T47D (cell line): ENCODE measurements around the gene RNASEH2A.
"Not testable (repeated sequence)": the region's sequence is repeated elsewhere in the genome, so short reads cannot be mapped to it uniquely, and the experiment has no call there.

ENCODE experiments used
- DNase-seq, 2 experiments: peaks; one replicate each; pipeline versions ENCODE4 v3.0.0 to v3.0.0-alpha.2; 2011 to 2012; ENCODE audit warnings: low read depth in 1 of 2, low spot score in 1 of 2
- JUND ChIP-seq: IDR thresholded peaks from 2 replicates; pipeline ENCODE4 v1.6.1; 2012; ENCODE audit warnings: low read depth
- in situ Hi-C: cut with HindIII; loops from 2 replicates; pipeline ENCODE4 v1.10.0; 2016; ENCODE audit warnings: low sequenced_read_pairs, low pct_unique_long_range_greater_than_20kb

RNASEH2A gene

DNA sequence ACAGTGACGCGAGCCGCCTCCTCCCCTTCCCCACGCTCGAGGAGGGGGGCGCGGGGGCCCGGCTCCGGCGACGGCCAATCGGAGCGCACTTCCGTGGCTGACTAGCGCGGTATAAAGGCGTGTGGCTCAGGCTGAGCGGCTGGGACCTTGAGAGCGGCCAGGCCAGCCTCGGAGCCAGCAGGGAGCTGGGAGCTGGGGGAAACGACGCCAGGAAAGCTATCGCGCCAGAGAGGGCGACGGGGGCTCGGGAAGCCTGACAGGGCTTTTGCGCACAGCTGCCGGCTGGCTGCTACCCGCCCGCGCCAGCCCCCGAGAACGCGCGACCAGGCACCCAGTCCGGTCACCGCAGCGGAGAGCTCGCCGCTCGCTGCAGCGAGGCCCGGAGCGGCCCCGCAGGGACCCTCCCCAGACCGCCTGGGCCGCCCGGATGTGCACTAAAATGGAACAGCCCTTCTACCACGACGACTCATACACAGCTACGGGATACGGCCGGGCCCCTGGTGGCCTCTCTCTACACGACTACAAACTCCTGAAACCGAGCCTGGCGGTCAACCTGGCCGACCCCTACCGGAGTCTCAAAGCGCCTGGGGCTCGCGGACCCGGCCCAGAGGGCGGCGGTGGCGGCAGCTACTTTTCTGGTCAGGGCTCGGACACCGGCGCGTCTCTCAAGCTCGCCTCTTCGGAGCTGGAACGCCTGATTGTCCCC is 14.9 kb upstream of the RNASEH2A start, which contains the start of gene JUNB:
JUNB (plus strand) TSS at position 142 of the 706 bp plus-strand sequence; CDS start at position 428, 286 bp downstream.
- TF ChIP-seq JUND: no peak
- in situ Hi-C loops: no loop called here
- DNase-seq: peak; percentile 81 to 96

DNA sequence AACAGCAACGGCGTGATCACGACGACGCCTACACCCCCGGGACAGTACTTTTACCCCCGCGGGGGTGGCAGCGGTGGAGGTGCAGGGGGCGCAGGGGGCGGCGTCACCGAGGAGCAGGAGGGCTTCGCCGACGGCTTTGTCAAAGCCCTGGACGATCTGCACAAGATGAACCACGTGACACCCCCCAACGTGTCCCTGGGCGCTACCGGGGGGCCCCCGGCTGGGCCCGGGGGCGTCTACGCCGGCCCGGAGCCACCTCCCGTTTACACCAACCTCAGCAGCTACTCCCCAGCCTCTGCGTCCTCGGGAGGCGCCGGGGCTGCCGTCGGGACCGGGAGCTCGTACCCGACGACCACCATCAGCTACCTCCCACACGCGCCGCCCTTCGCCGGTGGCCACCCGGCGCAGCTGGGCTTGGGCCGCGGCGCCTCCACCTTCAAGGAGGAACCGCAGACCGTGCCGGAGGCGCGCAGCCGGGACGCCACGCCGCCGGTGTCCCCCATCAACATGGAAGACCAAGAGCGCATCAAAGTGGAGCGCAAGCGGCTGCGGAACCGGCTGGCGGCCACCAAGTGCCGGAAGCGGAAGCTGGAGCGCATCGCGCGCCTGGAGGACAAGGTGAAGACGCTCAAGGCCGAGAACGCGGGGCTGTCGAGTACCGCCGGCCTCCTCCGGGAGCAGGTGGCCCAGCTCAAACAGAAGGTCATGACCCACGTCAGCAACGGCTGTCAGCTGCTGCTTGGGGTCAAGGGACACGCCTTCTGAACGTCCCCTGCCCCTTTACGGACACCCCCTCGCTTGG is 14.1 kb upstream of the RNASEH2A start:
- DNase-seq: peak in 1 of 2 experiments; percentile 73
- TF ChIP-seq JUND: no peak
- in situ Hi-C loops: no loop called here

DNA sequence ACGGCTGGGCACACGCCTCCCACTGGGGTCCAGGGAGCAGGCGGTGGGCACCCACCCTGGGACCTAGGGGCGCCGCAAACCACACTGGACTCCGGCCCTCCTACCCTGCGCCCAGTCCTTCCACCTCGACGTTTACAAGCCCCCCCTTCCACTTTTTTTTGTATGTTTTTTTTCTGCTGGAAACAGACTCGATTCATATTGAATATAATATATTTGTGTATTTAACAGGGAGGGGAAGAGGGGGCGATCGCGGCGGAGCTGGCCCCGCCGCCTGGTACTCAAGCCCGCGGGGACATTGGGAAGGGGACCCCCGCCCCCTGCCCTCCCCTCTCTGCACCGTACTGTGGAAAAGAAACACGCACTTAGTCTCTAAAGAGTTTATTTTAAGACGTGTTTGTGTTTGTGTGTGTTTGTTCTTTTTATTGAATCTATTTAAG is 13.5 kb upstream of the RNASEH2A start:
- in situ Hi-C loops: no loop called here
- DNase-seq: no peak
- TF ChIP-seq JUND: no peak

DNA sequence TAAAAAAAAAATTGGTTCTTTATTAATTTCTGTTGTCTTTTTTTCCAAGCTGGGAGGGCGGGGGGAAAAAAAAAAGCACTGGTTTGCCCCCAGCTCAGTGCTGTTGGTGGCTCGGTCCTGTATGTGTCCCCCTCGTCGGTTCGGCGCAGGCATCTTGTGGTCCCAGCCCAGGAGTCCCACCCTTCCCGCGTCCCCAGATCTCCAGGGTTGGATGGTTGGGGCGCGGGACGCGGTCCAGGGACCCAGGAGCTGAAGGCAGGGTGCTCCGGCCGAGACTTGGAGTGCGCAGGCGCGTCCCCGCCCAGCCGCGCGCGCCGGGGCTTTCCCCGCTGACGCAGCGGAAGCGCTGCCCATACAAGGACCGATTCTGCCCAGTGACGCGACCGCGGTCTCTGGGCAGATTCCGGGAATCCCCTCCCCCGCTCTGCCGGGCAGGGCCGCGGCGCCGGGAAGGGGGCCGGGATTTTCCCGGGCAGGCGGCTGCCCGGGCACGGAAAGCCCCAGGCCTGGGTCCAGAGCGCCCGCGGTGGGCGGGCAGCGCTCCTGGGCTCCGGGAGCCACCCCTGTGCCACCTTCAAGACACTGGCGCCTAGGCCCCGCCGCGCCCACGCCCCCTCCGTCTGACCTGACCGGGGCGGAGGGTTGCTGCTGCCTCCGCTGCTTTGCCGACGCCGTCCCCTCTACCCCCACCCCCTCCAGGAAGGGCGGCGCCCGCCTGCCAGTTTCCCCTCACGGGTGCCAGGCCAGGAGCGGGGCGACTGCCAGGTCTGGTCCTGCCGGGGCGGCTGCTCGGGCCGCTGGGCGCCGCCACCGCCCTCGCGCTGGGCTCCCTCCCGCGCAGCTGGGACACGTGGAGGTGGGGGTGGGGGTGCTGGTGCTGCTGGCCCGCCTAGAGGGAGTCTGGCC is 12.8 kb upstream of the RNASEH2A start:
- TF ChIP-seq JUND: no peak
- in situ Hi-C loops: no loop called here
- DNase-seq: peak; percentile 85 to 93

DNA sequence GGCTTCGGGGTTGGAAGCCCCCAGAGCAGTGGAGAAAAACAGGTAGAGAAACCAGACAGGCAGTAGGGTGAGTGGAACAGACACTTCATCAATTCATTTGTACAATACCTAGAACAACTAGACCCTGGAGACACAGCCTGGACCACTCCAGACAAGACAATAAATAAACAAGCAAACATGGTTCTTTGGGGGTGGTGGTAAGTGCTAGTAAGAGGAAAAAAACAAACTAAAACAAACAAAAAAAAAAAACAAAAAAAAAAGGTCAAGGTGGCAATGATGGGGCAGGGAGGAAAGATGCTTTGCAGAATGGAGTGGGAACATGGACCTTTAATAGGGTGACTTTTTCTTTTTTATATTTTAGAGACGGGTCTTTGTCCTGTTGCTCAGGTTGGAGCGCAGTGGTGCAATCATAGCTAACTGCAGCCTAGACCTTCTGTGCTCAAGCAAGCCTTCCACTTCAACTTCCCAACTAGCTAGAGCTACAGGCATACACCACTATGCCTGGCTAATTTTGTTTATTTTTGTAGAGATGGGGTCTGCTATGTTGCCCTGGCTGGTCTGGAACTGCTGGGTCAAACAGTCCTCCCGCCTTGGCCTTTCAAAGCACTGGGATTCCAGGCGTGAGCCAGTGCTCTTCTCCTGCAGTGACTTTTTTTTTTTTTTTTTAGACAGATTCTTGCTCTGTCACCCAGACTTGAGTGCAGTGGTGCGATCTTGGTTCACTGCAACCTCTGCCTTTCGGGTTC is 12.0 kb upstream of the RNASEH2A start:
- in situ Hi-C loops: no loop called here
- TF ChIP-seq JUND: no peak

DNA sequence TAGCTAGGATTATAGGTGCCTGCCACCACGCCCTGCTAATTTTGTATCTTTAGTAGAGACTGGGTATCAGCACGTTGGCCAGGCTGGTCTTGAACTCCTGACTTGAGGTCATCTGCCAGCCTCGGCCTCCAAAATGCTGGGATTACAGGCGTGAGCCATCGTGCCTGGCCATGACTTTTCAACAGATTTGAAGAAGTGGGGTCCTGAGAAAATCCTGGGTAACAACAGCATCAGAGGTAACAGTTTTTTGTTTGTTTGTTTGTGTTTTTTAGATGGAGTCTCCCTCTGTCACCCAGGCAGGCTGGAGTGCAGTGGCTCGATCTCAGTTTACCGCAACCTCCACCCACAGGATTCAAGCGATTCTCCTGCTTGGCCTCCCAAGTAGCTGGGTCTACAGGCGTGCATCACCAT is 11.4 kb upstream of the RNASEH2A start:
- in situ Hi-C loops: no loop called here
- TF ChIP-seq JUND: no peak
- no peak for DNase-seq

More for the DNA sequence above, 12.0 kb upstream of the RNASEH2A start:
- DNase-seq: no peak

DNA sequence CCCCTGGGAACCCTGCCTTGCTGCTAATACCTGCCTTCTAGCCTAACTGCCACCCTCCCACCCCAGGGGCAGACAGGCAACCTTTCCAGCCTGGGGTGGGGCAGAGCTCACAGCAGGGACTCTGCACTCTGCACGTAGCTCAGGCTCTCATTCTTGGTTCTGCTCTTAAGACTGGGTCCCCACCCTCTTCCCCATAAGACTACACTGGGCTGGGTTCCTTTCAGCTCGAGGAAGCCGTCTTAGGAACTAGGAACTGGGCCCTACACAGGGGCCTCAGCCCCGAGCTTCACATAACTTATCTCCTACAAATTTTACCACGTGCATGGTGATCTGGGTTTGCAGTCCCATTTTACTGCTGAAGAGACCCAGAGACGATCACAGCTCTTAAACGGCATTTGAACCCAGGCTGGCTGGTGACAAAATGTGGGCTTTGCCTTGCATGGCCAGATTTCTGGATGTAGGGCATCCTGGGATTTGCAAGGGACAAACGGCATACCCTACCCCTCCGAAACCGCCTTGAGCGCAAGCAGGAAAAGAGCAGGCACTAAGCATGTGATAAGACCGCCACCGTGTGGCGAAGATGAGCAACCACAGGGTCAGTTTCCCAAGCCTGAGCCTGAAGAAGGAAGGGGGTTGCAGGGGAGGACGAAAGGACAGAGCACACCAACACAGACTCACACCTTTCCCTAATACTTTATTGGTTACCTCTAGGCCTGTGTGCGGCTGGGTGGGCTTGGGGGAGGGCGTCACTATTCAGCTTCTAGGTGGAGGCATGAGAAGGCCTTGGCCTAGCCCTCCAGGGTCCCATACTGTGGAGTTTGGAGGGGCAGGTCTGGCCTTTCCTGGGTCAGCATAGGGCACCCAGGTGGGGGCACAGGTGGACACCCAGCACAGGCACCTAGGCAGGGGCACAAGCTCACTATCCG is 10.0 kb upstream of the RNASEH2A start:
- peak in 1 of 2 experiments; percentile 80 for DNase-seq
- in situ Hi-C loops: no loop called here
- TF ChIP-seq JUND: no peak

DNA sequence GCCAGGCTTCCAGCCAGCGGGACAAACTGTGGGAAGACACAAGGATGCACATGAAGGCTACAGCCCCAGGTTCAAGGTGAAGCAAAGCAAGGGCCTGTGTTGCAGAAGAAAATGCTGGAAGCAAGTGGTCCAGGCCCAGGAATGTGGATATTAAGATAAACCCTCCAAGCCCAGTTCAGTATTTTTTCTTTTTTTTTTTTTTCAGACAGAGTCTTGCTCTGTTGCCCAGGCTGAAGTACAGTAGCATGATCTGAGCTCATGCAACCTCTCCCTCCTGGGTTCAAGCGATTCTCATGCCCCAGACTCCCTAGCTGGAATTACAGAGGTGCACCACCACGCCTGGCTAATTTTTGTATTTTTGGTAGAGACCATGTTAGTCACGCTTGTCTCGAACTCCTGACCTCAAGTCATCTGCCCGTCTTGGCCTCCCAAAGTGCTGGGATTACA is 9.2 kb upstream of the RNASEH2A start:
- in situ Hi-C loops: no loop called here
- DNase-seq: no peak
- TF ChIP-seq JUND: no peak

DNA sequence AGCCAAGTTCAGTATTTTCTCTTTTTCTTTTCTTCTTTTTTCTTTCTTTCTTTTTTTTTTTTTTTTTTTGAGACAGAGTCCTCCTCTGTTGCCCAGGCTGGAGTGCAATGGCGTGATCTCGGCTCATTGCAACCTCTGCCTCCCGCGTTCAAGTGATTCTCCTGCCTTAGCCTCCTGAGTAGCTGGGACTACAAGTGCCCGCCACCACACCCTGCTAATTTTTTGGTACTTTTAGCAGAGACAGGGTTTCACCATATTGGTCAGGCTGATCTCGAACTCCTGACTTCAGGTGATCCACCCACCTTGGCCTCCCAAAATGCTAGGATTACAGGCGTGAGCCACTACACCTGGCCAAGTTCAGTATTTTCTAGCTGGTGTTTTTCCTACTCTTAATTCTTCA is 8.8 kb upstream of the RNASEH2A start:
- in situ Hi-C loops, DNase-seq: not testable (repeated sequence)

DNA sequence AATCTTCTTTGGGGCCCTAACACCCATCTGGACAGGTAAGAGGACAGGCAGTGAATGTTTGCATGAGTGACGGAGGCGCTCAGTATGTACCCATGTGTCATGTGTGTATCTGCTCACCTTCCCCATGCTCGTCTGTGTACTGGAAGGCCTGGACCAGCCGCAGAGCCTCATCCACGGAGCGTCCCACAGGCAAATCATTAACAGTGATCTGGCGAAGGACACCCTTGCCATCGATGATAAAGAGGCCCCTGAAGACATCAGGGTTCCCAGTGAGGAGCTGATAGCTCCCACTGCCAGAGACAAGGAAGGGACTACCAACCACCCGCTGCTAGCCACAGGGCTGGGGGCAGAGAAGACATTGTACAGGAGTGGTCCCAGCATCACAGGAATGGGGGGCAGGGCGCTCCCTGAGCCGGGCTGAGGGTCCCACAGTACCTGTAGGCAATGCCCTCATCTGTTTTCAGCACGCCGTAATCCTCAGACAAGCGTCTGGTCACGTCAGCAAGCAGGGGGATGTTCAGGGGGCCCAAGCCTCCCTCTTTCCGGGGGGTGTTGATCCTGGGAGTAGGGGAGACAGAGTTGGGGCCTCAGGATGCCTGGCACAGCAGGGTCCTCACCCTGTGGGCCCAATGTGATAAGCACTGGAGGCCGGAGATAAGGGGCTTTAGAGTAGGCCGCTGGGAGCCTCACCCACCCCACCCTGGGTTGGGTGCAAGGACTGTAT is 6.5 kb upstream of the RNASEH2A start:
- in situ Hi-C loops: no loop called here
- DNase-seq: no peak
- TF ChIP-seq JUND: no peak
